GM12801 (cell line): ENCODE data around the gene TSPAN13.

Experiments
- TF ChIP-seq, protein P1 (sequence below): IDR thresholded peaks from one replicate; pipeline ENCODE4 v1.5.1; 2011; ENCODE audit warnings: control low read depth; ENCODE audit not compliant: insufficient read length; ENCODE audit errors: extremely low read depth

The TSPAN13 gene

DNA sequence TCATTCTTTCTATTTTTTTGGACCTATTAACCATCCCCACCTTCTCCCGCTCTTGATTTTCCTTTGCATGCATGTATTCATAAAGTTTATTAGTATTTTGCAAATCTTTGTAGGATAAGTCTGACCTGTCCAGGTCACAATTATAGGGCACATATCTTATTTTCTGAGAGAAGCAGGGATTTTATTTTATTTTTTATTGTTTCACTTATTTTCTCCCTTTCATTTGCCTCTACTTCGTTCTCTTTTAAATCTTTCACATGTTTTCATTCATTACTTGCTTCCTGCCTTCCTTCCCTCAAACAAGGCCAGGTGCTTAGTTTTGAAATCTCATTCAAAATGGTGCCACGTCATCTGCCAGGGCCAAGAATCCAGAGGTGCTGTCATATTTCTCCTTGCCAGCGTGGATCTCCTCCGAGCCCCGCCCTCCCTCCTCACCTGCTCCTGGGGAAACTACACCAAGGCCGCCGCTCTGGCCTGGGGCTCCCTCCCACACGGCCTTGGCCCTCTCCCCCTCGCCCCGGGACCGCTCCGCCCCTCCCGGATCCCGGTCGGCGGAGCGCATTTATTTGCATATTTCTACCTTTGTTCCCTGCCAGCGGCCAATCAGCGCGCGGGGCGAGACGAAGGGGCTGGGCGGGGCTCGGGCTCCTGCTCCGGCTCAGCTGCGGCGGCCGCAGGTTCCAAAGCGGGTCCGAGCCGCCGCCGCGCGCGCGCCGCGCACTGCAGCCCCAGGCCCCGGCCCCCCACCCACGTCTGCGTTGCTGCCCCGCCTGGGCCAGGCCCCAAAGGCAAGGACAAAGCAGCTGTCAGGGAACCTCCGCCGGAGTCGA, at the start of gene TSPAN13:
TSPAN13 (plus strand) TSS at position 654 of the 830 bp plus-strand sequence. CDS start 213 bp downstream, outside the sequence.
- TF ChIP-seq, protein P1, sequence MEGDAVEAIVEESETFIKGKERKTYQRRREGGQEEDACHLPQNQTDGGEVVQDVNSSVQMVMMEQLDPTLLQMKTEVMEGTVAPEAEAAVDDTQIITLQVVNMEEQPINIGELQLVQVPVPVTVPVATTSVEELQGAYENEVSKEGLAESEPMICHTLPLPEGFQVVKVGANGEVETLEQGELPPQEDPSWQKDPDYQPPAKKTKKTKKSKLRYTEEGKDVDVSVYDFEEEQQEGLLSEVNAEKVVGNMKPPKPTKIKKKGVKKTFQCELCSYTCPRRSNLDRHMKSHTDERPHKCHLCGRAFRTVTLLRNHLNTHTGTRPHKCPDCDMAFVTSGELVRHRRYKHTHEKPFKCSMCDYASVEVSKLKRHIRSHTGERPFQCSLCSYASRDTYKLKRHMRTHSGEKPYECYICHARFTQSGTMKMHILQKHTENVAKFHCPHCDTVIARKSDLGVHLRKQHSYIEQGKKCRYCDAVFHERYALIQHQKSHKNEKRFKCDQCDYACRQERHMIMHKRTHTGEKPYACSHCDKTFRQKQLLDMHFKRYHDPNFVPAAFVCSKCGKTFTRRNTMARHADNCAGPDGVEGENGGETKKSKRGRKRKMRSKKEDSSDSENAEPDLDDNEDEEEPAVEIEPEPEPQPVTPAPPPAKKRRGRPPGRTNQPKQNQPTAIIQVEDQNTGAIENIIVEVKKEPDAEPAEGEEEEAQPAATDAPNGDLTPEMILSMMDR = no peak

DNA sequence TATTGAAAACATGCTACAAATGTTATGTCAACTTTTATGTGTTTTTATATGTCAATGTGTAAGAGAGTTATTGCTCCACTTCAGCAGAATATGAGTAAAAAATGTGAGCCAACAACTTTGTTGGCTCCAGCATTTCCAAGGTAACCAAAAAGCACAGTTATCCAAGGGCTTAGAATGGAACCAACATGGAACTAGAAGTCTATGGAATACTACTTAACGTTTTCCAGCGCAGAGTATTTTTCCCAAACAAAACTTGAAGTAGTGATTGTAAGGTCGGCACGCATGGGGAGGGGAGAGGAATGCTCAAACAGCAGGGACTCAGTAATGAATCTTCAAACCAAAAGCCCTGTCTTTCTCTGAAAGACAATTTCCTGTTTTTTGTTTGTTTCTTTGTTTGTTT, 45.0 kb upstream of the TSPAN13 start:
- TF ChIP-seq, protein P1 = no peak

DNA sequence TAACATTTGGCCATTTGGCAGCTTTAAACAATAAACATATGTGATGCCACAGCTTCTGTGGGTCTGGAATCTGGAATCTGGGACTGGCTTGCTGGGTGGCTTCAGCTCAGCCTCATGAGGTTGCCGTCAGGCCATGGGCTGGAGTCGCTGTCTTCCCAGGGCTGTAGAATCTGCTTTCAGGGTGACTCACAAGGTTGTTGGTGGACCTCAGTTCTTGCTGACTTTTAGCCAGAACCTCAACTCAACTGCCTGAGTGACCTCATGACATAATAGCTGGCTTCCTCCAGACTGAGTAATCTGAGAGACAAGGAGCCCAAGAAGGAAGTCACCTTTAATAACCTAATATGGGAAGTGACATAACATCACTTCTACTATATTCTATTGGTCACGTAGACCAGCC, 44.6 kb upstream of the TSPAN13 start:
- TF ChIP-seq, protein P1 = no peak

DNA sequence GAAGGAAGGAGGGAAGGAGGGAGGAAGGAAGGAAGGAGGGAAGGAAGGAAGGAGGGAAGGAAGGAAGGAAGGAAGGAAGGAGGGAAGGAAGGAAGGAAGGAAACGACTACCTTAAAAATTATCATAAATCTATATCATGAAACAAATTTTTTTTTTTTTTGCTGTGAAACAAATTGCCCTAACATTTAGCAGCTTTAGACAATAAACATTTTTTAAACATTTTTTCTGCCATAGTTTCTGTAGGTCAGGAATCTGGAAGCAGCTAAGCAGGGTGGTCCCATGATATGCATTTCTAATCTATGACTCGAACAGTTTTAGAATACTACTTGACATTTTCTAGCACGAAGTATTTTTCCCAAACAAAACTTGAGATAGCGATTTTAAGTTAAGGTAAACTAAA, 42.9 kb upstream of the TSPAN13 start:
- TF ChIP-seq, protein P1 = no peak

DNA sequence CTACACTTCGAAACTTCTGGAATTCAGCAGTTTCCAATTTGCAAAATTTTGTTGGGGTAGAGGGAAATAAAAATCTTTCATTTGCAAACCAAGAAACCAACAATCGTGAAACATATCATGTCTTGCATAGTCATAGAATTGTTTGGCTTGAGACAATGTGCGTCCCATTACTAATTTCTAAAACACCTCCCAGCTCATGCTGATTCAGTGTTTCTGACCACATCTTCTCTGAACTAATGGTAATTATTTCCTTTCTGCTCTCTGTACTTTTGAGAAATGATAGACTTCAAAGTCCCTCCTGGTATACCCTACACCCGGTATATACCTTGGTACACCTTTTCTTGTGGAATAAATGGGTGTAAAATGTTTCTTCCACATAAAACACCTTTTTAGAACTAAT, 41.8 kb upstream of the TSPAN13 start:
- TF ChIP-seq, protein P1 = no peak

DNA sequence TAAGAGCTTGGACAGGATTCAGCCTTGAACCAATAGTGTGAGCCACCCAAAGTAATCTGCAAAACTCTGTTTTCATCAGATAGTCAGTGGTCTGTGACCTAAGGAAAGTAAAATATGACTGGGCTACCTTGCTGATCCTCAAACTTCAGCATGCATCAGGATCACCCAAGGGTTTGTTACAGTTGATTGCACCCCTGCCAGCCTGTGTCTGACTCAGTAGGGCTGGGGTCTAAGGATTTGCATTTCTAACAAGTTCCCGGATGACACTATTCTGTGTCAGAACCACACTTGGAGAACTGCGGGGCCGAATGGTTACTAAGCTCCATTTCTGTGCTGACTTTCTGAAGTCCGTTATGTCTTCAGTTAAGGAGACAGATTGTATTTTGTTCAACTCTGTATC, 40.6 kb upstream of the TSPAN13 start:
- TF ChIP-seq, protein P1 = no peak

DNA sequence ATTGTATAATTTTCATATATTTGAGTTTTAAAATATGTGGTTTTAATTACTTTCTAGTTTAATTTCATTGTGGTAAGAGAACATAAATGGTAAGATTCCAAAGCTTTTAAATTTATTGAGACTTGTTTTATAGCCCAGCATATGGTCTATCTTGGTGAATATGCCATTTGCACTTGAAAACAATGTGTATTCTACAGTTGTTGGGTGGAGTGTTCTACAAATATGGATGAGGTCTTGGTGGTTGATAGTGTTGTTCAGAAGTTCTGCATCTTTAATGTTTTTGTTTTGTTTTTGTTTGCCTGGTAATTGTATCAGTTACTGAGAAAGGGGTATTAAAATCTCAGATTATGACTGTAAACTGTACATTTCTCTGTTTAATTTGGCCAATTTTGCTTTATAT, 37.6 kb upstream of the TSPAN13 start:
- TF ChIP-seq, protein P1 = no peak
